Endothelial cell (in vitro differentiated cells): ENCODE measurements around the gene ENKD1. TPM values are rescaled to one million over a fixed set of nuclear protein-coding genes. Genes with fewer than 3 reads are reported as not detected.
A peak's percentile ranks its signal among the peaks of the same experiment; 100 is the strongest.

ENCODE experiments used
- DNase-seq: peaks from one replicate; pipeline ENCODE4 v3.0.0; 2021; ENCODE audit warnings: low spot score
- H3K27ac Mint-ChIP-seq: one replicate; pipeline ENCODE4 v1.8.0; 2021; ENCODE audit warnings: mixed read lengths, inconsistent platforms; ENCODE audit not compliant: unreplicated experiment
- H3K27me3 Mint-ChIP-seq: one replicate; pipeline ENCODE4 v1.8.0; 2021; ENCODE audit warnings: mild to moderate bottlenecking, moderate library complexity, mixed read lengths, inconsistent platforms; ENCODE audit not compliant: unreplicated experiment
- H3K36me3 Mint-ChIP-seq: one replicate; pipeline ENCODE4 v1.8.0; 2021; ENCODE audit warnings: mild to moderate bottlenecking, low read depth, mixed read lengths, inconsistent platforms; ENCODE audit not compliant: unreplicated experiment
- H3K4me1 Mint-ChIP-seq: one replicate; pipeline ENCODE4 v1.8.0; 2021; ENCODE audit warnings: mild to moderate bottlenecking, mixed read lengths, inconsistent platforms; ENCODE audit not compliant: unreplicated experiment
- H3K4me3 Mint-ChIP-seq: one replicate; pipeline ENCODE4 v1.8.0; 2021; ENCODE audit warnings: mild to moderate bottlenecking, mixed read lengths, inconsistent platforms; ENCODE audit not compliant: unreplicated experiment
- H3K9me3 Mint-ChIP-seq: one replicate; pipeline ENCODE4 v1.8.0; 2021; ENCODE audit warnings: mixed read lengths, inconsistent platforms; ENCODE audit not compliant: unreplicated experiment
- CTCF ChIP-seq: fragments of 200-600 bp; sonication (generic); IDR thresholded peaks from one replicate; pipeline ENCODE4 v1.5.0; 2021; ENCODE audit warnings: antibody characterized with exemption; ENCODE audit not compliant: unreplicated experiment
- total RNA-seq: library from RNA; stranded (reverse); fragmentation: NEBNext Ultra II Directional; extraction: Animal tissue kit (Norgen Biotek cat#: 25700); gene quantifications from one replicate; pipeline ENCODE4 v1.2.1, GENCODE V29; 2021; ENCODE audit not compliant: unreplicated experiment

The ENKD1 gene
- total RNA-seq, 1 donor from 2014 or later, result 9.9 TPM

- Mint-ChIP-seq H3K4me1 (peaks cover 9% of the 10 kb centered on the region), H3K4me3 (peak overlapping the region; percentile 84), H3K36me3 (peaks cover 14% of the 10 kb centered on the region), H3K9me3 (no peaks in the 10 kb centered on the region), H3K27ac (no peak overlapping the region), H3K27me3 (peaks cover 31% of the 10 kb centered on the region)
- no peak for DNase-seq
- no peak for TF ChIP-seq CTCF
Measured at GRCh38 chr16:67651847-67652246, 14.7 kb downstream of the ENKD1 start.

GRCh38 chr16:67651039-67651438 lies 15.5 kb downstream of the ENKD1 start:
- Mint-ChIP-seq H3K27ac (no peak overlapping the region), H3K4me1 (peaks cover 9% of the 10 kb centered on the region), H3K4me3 (no peak overlapping the region), H3K9me3 (no peaks in the 10 kb centered on the region), H3K27me3 (peaks cover 31% of the 10 kb centered on the region), H3K36me3 (peaks cover 14% of the 10 kb centered on the region)
- no peak for TF ChIP-seq CTCF
- no peak for DNase-seq

GRCh38 chr16:67650023-67650422 lies 16.5 kb downstream of the ENKD1 start:
- peaks cover 23% of the 10 kb centered on the region for H3K27me3 Mint-ChIP-seq
- peaks cover 8% of the 10 kb centered on the region for H3K36me3 Mint-ChIP-seq
- DNase-seq, result no peak
- peak overlapping the region; percentile 28 for H3K27ac Mint-ChIP-seq
- H3K4me1 Mint-ChIP-seq, result peaks cover 9% of the 10 kb centered on the region
- H3K4me3 Mint-ChIP-seq, result peak overlapping the region; percentile 37
- TF ChIP-seq CTCF, result no peak
- no peaks in the 10 kb centered on the region for H3K9me3 Mint-ChIP-seq

- Mint-ChIP-seq H3K4me1 (peaks cover 9% of the 10 kb centered on the region), H3K4me3 (peak overlapping the region; percentile 37)
- DNase-seq, result peak; percentile 56
Measured at GRCh38 chr16:67649494-67649931, 17.0 kb downstream of the ENKD1 start.

More at GRCh38 chr16:67649494-67649931, 17.0 kb downstream of the ENKD1 start:
- Mint-ChIP-seq H3K9me3 (no peaks in the 10 kb centered on the region), H3K27me3 (peaks cover 20% of the 10 kb centered on the region), H3K36me3 (peaks cover 8% of the 10 kb centered on the region), H3K27ac (no peak overlapping the region)
- TF ChIP-seq CTCF, result no peak
